GM21367 (cell line): ENCODE data around the gene DCAF12.

ENCODE experiments used
- ATAC-seq: cut with Tn5 transposase; IDR thresholded peaks from one replicate; pipeline ENCODE4 v1.9.1; 2021; ENCODE audit not compliant: unreplicated experiment

The DCAF12 gene

GRCh38 chr9:34127035-34127948 is 794 bp upstream of the DCAF12 start:
- no peak for ATAC-seq

- ATAC-seq: no peak
Measured at GRCh38 chr9:34125681-34126206, 754 bp downstream of the DCAF12 start.

GRCh38 chr9:34124926-34125325 is 1.6 kb downstream of the DCAF12 start:
- no peak for ATAC-seq

DNA sequence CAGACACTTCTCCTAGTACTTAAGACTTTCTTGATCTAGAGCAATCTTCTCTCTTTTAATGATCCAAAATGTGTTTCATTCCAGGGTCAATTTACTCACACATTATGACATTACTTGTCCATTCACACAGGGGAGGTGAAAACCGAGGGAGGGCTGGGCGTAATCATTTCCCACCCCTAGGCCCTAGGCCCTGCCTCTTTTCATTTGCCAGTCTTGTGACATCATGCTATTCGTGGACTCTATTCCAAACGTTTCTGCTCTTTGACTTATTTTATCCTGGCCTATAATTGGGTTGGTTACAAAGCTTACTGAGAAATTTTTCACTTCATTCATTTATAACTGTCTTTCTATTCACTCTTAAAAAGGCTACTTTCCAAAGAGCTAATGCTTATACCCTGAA is 2.4 kb downstream of the DCAF12 start:
- no peak for ATAC-seq

- ATAC-seq: no peak
Measured at GRCh38 chr9:34123682-34124081, 2.8 kb downstream of the DCAF12 start.

GRCh38 chr9:34121996-34122395 is 4.5 kb downstream of the DCAF12 start:
- no peak for ATAC-seq

DNA sequence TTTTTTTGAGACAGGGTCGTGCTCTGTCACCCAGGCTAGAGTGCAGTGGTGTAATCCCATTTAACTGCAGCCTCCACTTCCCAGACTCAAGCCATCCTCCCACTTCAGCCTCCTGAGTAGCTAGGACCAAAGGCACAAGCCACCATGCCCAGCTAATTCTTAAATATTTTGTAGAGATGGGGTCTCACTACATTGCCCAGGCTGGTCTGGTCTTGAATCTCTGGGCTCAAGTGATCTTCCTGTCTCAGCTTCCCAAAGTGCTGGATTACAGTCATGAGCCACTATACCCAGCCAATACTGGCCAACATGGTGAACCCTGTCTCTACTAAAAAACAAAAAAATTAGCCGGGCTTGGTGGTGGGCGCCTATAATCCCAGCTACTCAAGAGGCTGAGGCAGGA is 6.8 kb downstream of the DCAF12 start:
- ATAC-seq: no peak

DNA sequence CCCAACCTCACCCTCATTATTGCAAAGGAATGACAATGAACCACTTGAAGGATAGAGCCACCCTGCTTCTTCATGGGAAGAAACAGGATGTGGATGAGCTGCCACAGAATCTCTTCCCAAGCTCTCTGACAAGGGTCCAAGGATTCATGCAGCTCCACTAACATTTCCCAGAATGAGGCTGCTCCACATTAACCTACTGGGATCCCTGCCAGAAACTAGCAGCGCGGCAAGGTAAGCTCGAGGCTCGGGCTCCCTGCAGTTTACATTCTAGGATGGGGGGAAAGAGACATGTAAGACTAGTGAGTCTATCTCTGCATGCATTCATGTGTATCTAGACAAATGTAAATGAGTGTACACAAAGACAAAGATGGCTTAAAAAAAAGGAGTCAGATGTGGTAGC is 12.1 kb downstream of the DCAF12 start:
- no peak for ATAC-seq

- ATAC-seq: no peak
Measured at GRCh38 chr9:34106110-34106509, 20.4 kb downstream of the DCAF12 start.

- ATAC-seq: no peak
Measured at GRCh38 chr9:34102796-34103195, 23.7 kb downstream of the DCAF12 start.

DNA sequence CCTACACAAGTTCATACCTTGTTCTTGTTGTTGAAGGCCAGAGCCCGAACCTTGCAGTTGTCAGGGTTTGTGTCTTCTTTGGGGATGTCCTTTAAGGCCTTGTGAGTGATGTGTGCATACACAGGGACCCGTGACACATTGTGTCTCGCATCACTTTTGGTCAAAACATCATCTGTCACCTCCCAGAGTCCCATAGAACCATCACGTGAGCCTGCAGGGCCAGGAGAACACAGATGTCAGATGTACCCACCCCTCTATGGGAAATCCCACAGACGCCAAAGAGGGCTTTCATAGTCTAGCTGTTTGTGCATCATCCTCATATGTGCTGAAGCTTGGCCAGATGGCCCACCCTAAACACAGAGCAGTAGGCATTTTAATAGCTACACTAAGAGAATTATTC is 28.2 kb downstream of the DCAF12 start:
- ATAC-seq: no peak

DNA sequence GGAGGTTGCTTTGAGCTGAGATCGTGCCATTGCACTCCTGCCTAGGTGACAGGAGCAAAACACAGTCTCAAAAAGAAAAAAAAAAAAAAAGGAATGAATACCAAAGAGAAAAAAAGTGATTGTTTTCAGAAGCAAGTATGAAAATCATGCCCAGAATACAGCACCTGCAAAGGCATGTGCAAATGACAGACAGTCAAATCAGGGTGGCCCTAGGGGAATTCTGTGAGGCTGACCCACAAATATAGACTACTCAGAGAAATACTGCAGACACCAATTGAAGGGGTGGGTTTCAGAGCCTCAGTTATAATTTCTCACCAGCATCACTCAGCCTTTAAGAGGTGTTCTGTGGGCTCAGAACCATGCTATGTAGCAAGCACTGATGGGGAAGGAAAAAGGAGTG is 28.6 kb downstream of the DCAF12 start:
- ATAC-seq: no peak

DNA sequence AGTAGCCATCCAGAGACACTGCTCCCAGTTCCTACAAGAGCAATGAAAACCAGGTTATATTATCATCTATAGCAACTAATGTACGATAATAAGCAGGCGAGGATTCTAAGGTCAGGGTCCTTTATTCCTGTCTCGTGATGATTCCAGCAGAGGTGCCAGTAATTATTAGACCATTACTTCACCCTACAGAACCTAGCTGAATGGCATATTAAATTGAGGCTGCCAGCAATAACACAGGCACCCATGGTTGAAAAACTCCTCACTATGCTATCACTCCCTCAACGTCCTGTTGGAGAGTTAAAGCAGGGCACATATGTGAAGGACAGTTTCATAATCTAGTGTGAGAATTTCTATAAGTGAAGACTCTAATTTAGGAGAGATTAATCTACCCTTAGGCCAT is 29.7 kb downstream of the DCAF12 start:
- no peak for ATAC-seq

- no peak for ATAC-seq
Measured at GRCh38 chr9:34093578-34093977, 32.9 kb downstream of the DCAF12 start.

GRCh38 chr9:34089311-34089710 is 37.2 kb downstream of the DCAF12 start:
- ATAC-seq: no peak

DNA sequence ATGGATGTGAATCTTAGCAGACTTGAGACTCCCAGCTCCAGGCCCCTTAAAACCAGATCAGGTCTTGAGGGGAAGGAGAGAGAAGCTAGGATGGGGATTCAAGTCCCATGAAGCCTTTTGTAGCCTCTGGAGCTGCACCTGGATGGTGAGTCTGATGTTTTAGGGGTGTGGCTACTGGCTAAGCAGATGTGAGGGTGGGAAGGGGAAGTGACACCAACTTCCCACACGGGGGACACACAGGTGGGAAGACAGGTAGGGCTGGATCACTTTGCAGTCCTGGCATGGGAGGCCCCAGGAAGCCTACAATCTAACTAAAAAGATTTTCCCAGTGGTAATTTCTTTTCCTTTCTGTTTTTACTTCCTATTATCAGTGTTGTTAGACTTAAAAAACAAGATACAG is 39.1 kb downstream of the DCAF12 start:
- ATAC-seq: no peak

DNA sequence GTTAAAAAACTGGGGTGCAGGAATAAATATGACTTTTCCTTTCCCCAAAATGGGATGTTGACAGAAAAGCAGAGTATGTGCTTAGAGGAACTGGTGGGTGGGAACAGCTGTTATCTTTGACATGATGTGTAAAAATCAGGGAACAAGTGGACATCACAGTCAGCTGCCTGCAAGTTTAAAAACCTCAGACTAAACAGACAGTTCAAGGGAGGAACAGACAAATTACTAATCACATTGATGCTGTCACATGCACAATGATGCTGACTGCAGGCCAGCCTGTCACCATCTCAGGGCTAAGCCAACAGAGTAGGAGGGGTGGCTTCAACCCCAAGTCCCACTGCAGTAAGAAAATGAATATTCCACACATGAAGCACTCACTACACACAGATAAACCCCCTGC is 39.6 kb downstream of the DCAF12 start:
- ATAC-seq: no peak

DNA sequence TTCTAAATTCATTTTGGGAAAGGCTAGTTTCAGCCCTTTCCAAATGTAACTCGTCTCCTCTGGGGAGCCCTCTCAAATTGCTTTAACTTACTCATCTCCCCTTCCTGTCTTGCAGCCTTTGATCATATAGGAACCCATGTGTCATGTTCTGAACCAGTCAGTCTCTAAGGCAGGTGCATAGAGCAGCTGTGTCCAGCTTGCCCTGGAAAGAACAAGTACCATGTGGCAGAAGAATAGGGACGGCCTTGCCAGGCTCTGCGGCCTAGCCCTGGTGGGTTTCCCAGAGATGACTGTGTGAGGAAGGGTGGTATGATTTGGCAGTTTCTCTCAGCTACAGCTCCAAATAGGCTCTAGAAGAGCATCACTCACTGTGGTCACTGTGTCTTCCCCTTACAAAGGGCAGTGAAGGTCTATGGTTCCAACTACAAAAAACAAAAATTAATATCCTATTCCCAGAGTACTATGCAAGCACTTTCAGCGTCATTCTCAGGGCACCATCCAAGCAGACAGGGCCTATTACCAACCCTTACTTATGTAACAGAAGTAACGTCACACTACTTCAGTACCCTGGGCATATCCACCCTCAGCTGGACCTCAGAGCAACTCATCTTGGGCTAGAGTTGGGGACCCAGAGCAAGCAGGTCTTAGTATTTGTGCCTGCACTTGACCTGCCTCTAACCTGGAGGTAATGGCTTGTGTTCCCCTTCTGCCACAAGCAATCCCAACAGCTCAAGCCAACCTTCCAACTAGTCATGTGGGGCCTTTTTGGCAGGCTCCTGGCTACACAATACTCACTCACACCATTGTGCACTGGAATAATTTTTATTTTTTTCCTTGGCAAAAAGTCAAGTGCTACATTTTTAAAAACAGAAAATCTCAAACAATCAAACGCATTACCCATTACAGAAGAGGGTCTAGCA is 40.7 kb downstream of the DCAF12 start:
- no peak for ATAC-seq

DNA sequence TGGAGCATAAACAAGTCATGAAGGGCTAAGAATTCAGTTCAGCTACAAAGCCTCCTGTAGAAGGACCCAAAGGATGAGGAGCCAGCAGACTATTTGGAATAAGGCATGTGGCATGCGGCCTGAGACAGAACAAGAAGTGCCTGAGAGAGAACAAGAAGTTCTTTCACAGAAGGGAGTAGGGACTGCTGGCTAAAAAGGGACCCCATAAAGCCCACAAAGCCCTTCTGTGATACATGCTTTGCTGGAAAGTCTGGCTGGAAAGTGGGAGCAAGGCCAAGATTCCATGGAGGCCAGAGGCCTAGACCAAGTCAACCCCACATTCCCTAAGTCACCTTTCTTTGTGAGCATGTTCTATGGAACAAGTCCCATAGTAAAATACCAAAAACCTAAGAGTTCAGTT is 41.9 kb downstream of the DCAF12 start:
- no peak for ATAC-seq

- no peak for ATAC-seq
Measured at GRCh38 chr9:34079181-34079580, 47.3 kb downstream of the DCAF12 start.

- no peak for ATAC-seq
Measured at GRCh38 chr9:34072868-34073590, 53.5 kb downstream of the DCAF12 start.
